ENCODE data around the gene PODXL.

- no peak for TF ChIP-seq CTCF (IDR thresholded peaks at IDR 0.05; ENCODE audit: low read length)
- no peak for TF ChIP-seq EZH2 (IDR thresholded peaks at IDR 0.05; ENCODE audit: borderline replicate concordance, low read length)
These were observed 34.7 kb downstream of the PODXL start for GRCh38 chr7:131521651-131522163.
